ENCODE measurements around the gene TMEM18.
"Not testable (repeated sequence)": the region's sequence is repeated elsewhere in the genome, so short reads cannot be mapped to it uniquely, and the experiment has no call there.

TMEM18 gene

DNA sequence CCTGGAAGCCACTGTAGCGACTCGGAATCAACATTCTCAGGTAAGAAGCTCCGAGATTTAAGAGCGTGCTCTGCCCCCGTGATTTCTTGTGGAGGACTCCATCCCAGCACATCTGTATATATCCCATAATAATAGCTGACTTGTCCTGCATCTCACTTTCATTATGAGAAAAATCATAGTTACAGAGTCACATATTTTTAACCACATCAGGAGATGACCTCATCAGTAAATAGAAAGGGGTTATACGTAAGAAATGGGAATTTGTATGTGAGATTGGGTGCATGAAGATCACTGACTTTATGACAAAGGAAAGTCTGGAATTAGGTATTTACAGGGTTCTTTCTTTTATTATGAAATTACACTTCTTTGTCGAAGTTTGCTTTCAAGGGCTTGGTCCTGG is 16.4 kb upstream of the TMEM18 start:
- DNase-seq (ENCODE audit: low spot score), result no peak

DNA sequence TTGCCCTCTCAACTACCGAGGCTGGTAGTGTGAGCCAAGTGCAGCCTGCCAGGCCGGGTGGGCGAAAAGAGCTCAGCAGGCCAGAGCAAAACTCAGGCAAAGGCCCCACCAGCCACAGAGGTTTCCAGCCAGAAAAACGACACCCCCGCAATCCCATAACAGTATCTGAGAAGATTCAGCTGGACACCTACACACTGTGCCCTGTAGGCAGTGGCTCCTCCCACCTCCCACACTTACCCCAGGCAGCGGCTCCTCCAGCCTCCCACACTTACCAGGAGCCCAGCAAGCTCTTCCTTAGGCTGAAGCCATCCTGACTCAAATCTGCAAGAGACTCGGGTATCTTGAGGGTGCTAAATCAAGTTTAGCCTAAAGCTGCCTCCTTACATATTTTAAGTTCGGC is 15.6 kb upstream of the TMEM18 start:
- DNase-seq (ENCODE audit: low spot score), result no peak

DNA sequence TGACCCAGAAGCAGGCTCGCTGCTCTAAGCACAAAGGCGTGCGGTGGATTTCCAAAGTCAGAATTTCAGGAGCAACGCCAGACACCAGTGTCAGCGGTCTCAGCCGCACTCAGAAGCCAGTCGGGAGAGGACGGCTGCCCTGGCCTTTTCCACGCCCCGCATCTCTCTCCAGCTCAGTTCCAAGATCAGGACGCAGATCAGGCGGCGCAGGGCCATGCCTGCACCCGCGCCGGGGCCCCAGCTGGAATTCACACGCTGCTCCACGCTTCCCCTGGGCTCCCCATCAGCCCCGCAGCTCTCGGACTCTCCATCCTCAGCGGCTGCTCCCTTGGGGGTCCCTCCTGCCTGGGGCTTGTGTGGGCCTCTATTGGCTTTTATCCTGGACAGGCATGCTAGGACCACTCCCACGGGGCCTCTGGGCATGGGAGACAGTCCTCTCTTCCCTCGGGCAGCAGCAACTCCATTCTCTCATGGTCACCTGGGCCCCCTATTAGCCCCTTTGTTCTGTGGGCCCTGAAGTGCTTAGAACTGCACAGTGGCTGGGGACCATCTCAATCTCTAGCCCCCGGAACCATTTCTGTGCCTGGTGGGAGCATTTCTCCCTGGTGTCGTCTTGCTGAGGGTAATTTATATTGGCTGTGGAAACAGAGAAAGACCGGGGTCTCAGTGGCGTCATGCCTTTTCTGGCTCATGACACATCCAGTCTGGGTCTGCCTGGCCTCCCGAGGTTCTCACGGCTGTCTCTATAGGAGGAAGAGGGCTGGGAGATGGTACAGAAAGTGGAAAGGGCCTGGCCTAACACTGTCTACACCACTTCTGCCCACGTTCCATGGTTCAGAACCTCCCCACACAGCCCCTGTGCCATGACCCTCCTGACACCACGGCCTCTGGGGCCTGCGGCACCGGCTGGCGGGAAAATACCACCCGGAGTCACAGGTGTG is 14.9 kb upstream of the TMEM18 start:
- no peak for DNase-seq (ENCODE audit: low spot score)

DNA sequence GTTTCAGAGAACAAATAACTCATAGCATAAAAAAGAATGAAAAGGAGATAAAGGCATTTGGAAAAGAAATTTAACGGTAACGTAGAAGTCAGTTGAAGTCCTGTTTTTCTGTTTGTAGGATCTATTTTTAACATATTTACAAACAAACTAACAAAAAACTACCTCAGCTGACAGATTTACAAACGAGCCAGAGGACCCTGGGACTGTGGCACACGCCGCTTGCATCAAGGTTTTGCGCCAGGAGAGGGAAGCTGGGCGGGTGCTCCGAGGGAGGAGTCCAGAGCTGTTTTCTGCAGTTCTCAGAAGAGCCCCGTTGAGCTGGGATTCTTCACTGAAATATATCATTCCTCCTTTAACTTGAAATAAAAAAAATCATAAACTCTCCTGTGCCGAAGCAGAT is 13.6 kb upstream of the TMEM18 start:
- no peak for DNase-seq (ENCODE audit: low spot score)

DNA sequence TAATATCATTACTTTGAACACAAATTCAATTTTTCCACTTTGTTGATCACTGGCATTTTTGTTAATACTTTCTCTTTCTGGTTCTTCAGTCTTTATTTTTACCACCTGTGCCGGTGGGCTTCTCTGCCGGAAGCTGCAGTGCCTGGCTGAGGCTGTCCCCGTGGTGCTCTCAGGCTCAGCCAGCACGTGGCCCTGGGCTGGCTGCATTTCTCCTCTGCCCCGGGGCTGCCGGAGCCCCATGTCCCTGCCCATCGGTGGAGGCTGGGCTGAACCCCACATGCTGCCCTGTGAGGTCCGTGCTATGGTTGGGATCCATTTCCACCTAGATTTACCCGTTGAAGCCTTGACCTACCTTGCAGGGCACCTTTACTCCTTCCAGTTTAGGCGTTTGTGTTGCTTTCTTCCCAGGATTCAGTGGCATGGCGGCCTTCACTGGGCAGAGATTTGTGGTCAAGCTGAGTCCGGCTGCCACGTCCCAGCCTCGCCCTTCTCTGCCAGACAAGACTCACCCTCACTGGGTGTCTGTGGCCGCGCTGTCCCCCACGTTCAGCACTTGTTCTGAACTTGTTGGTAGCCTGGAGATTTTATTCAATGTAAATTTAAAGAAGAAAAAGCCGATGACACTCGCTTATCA is 12.8 kb upstream of the TMEM18 start:
- DNase-seq (ENCODE audit: low spot score), result no peak

DNA sequence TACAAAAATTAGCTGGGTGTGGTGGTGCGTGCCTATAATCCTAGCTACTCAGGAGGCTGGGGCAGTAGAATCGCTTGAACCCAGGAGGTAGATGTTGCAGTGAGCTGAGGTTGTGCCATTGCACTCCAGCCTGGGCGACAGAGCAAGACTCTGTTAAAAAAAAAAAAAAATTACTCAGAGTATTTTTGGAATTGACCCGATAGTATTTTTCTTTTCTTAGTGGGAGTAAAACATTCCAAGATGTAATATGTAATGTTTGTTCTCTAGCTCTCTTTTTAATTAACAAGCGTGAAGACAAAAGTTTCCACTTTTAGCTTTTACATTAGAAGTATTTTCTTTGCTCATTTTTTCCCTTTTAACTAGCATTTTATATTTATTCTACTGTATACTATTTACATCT is 12.0 kb upstream of the TMEM18 start:
- DNase-seq (ENCODE audit: low spot score), result no peak

DNA sequence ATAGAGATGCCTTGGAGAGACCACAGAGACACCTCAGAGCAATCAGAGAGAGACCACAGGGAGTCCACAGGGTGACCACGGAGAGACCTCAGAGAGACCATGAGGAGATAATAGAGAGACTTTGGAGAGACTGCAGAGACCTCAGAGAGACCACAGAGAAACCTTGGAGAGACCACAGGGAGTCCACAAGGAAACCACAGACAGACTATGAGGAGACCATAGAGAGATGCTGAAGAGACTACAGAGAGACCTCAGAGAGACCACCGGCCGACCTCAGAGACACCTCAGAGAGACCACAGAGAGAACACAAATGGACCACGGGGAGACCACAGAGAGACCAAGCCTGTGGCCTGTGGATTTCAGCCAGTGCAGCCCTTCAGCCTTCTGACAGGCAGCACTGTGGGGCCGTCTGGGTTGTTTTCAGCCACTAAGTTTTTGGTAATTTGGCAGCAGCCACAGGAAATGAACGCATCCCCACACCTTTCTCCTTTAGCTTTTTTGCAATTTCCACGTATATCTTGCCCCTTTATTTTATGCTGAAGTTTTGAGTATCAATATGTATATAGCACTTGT is 11.4 kb upstream of the TMEM18 start:
- DNase-seq (ENCODE audit: low spot score), result no peak

DNA sequence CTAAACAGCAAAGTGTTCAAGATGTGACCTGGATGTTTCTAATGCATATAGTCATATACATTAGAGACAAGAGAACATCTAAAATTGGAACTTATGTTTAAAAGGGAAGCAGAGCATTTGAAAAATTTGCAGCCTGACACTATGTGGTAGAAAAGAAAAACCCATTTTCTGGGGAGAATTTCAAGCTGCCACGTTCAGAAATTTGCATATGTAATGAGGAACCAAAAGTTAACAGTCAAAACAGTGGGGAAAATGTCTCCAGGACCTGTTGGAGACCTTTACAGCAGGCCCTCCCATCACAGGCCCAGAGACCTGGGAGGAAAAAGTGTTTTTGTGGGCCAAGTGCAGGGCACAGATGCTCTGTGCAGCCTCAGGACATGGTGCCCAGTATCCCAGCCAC is 8.2 kb upstream of the TMEM18 start:
- no peak for DNase-seq (ENCODE audit: low spot score)

DNA sequence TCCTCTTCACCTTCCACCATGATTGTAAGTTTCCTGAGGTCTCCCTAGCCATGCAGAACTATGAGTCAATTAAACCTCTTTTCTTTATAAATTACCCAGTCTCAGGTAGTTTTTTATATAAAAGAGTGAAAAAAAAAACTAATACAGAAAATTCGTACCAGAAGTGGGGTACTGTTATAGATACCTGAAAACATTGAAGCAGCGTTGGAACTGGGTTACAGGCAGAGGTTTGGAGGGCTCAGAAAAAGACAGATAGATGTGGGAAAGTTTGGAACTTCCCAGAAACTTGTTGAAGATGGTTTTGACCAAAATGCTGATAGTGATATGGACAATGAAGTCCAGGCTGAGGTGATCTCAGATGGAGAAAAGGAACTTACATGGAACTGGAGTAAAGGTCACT is 7.7 kb upstream of the TMEM18 start:
- not testable (repeated sequence) for DNase-seq (ENCODE audit: low spot score)

DNA sequence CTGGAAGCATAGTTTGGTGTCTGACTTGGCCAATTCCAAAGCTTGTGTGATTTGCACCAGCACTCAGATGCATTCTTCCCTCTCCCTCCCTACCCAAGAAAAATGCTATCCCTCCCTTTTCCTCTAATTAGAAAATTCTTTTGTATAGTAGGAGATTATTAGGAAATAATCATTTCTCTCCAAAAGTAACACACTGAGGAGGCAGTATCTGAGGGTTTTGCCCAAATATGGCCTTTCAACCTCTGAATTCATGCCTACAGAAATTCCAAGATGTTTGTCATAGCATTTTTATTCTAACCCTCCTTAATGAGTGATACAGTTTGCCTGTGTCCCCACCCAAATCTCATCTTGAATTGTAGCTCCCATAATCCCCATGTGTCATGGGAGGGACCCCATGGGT is 5.0 kb upstream of the TMEM18 start:
- DNase-seq (ENCODE audit: low spot score), result no peak

DNA sequence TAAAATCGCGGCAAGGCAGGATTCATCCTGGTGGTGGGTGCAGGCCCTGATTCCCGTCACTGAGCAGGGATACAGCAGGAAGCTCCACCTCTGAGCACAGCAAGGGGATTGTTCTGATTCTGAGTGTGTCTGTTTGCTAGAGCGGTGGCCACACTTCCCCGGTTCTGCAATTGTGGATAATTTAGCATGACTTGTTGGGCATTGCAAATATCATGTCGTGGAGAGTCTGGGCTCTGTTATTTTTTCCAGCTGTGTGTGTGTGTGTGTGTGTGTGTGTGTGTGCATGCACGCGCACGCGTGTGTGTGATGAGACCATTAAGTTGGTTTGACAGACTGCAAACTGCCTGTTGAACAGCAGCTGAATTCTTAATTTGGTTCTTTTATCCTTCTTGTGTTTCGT is 4.1 kb upstream of the TMEM18 start:
- DNase-seq (ENCODE audit: low spot score), result no peak

DNA sequence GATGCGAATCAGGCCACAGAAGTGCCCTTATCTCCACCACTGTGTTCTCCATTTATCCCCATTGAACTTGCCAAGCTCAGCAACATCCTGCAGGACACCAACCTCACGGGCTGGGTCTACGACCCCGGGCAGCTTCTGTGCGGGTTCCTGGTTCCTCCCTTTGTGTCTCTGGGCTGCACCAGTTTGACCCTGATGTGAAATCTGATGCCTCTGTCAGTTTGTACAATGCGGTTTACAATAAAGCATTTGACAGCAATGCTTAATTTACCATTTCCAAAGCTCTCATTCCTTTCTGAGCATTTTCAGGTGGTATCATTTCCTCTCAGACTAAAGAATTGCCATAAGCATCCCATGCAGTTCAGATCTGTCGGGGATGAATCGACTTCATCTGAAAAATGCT is 3.3 kb upstream of the TMEM18 start:
- no peak for DNase-seq (ENCODE audit: low spot score)

DNA sequence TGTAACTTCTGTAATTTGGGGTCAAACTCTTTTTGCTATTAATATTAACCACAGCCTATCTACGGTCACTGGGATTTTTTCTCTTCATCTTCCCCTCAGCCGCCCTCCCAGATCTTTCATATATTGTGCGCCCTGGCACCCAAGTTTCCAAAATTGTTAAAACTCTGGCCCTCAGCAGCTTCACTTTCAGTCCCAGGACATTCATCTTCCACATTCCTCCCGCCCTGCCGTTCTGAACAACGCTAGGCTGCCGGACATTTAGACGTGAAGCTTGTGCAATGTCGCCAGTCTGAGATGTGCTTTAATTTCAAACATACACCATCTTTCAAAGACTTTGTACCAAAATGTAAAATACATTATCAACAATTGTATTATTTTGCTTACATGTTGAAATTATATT is 1.8 kb upstream of the TMEM18 start:
- DNase-seq (ENCODE audit: low spot score), result no peak

DNA sequence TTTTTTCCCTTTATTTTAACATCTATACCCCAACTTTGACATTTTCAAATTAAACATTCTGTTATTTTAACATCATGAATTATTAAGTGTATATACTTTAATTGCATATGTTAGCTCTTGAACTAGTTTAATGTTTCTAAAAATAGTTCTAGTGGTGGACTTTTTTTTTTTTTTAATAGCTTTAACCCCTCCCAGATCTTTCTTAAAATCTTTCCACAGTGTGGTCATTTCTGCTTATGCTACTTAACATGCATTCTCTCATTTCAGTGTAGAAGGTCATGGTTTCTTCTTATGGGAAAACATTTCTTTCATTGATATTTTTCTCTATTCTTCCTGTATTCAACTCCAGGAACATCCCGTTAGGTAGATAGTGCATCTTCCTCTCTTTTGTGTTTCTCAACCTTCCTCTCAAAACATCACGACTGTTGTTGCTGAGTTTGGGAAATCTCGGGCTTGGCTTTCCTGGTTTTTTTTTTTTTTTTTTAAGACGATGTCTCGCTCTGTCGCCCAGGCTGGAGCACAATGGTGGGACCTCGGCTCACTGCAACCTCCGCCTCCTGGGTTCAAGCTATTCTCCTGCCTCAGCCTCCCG is 849 bp upstream of the TMEM18 start:
- no peak for DNase-seq (ENCODE audit: low spot score)

DNA sequence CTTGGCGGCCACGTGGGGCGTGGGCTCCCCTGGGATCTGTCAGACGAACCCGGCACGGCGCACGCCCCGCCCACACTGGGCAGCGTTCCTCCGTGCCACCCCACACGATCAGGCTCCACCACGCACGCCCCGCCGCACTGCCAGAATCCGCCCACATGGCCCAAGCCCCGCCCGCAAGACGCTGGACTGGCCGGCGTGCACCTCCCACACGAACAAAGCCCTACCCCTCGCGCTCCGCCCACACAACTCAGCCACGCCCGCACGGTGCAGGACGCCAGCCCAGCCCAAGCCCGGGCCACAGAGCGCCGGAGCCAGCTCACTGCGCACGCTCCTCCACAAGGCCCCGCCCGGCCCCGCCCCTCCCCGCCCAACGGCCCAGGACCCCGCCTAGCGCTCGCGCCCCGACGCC is 555 bp downstream of the TMEM18 start:
- peak; percentile 96 for DNase-seq (ENCODE audit: low spot score)

DNA sequence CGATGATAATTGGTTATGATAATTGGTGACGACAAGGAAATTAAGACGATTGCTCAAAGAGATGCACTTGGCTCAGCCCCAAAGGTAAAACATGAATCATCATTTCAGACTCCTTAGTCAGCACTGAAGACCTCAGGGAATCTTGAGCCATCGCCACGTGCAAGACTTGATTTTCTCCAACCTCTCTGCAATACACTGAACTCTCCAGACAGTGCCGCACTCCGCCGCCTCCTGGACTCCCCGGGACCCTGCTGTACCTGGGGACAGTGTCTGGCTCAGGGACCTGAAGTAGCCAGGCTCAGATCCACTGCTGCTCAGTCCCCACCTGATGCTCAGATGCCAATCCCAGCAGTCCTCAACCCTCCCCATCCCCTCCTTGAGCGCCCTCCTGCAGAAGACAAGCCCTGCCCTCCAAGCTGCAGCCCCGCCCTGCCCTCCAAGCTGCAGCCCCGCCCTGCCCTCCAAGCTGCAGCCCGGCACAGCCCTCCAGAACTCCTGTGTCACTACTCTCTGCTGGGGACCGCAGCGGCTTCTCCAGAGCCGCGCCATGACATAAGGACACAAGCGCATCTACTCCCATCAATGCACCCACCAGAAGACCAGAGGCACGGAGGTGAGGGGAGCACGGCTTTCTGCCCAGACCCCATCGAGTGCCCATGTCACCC is 1.1 kb downstream of the TMEM18 start:
- peak; percentile 64 for DNase-seq (ENCODE audit: low spot score)

DNA sequence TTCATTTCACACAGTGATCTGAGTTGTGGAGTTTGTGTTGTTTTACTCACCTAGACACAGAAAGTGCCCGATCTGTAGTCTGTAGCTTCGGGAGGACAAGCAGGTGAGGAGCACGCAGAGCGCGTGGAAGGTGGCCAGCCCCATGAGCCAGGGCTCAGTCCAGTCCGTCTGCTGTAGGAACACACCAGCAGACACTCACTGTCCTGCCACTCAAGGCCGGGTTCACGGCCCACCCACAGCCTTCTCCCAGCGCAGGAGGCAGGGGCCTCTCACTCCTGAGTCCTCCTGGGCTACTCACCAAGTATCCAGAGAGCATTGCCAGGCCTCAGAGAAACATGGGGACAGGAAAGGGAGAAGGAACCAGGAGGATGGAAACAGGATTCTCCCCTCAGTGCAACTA is 1.7 kb downstream of the TMEM18 start:
- DNase-seq (ENCODE audit: low spot score), result no peak

DNA sequence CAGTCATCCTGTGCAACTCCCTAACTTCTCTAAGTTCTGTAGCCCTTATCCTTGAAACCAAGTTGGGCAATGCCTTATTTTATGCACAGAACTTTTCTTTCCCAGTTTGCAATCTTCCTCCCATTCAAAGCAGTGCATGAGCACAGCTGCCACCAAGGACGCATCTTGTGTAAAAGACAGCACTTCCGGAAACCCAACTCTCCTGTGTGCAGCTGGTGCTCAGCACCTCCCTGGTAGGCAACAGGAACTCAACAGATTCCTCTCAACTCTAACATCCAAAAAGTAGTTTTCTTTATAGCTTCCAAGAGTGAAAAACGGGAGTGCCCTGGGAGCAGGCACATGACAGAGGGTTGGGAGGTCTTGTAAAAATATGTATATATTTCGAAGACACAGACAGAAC is 2.2 kb downstream of the TMEM18 start:
- no peak for DNase-seq (ENCODE audit: low spot score)

DNA sequence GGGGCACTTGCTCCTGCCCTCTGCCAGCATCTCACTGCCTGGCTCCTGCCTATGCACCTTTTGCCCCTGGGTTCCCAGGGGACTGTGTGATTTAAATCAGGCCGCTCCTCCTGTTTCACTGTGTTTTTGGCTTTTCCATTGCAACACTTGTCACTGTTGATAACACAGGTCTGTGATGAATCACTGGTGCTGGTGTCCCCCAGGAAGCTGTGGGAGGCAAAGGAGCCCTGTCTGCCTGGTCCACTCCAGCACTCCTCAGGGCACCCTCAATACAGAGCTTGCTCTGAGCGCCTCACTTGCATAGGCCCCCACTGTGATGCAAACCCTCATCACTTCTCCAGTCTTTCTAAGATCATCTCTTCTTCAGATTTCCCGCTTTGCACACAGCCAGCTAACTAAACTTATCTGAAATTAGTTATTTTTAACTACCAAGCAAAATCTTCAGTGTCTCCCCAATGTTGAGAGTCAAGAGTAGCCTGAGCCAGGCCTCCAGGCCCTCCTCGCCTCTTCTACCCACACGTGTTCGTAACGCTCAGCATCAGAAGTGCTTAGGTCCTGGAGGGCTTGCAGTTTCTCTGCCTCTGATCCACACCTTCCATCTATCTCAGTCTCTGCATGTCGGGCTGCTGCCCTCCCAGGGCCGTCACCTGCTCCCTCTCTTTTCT is 2.8 kb downstream of the TMEM18 start:
- DNase-seq (ENCODE audit: low spot score), result no peak

DNA sequence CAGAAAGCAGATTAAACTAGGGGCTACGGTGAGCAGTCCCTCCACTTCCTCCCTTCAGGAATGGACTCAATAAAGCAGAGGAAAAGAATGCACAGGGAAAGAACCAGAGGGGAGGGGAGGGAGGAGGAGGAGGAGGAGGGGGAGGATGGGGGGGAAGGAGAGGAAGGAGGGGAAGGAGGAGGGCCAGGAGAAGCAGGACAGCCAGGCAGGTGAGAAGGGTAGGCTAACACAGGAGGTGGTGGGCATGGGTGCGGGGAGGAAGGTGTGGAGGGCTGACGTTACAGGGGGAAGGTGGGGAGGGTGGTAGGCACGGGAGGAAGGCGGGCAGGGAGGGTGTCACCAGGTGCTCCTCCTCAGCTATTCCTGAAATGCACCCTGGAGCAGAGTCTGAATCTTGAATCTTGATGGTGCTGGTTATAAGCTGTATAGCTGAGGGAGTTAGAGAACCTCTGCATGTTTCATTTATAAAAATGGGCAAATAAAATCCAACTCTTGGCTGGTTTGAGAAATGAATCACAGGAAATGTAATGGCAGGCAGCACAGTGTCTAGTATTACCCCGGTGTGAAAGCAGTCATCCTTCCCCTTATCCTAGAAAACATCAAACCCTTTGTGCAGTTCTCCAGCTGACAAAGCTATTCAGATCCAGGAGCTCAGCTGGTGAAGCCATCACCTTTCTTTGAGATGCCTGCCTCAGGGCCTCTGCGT is 3.4 kb downstream of the TMEM18 start:
- no peak for DNase-seq (ENCODE audit: low spot score)

DNA sequence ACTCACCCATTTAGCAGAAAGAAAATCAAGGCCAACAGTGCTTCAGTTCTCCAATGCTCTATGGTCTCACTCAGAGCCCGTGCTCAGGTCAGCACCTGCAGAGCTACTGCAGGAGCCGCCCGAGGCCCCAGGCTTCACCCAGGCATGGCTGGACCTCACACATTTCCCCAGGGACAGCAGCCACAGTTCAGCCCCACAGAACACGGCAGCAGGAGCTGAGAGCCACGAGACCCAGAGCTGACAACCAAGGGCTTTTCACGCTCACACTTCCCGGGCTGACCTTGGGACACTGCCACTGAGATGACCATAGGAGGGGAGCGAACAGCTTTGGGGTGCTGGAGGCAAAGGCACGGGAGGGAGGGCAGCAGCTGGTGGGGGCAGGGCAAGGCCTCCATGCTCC is 4.2 kb downstream of the TMEM18 start:
- no peak for DNase-seq (ENCODE audit: low spot score)

Measured in D341Med (cell line).